ENCODE results near the gene TMEM186. TPM values are rescaled to one million over a fixed set of nuclear protein-coding genes. Genes with fewer than 3 reads are reported as not detected.

Gene TMEM186
- polyA plus RNA-seq, 1 of the 3 experiments (the other 2 are of a cell fraction): 13.2 TPM

DNA sequence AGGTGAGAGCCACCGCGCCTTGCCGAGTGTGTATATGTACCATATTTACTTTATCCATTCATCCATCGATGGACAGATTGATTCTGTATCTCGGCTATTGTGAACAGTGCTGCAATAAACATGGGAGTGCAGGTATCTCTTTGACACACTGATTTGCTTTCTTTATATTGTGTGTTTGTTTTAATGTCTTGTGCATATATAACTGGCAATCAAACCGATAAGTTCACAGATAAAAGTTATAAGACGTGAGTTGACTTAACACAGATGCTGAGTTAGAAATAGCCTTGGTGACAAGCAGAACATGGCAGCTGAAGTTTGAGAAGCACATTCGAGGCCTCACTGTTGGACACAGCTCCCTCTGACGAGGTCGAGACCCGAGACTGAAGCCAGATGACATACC, 23.2 kb downstream of the TMEM186 start:
- DNase-seq: no peak
- H2AFZ ChIP-seq (ENCODE audit: low read depth): no peak overlapping the region
- 76% methylated on average over 11 of the region's 11 CpGs for WGBS (ENCODE audit: low lambda C conversion rate)
- H3K9me3 ChIP-seq: no peaks in the 10 kb centered on the region
- no peaks in the 10 kb centered on the region for H3F3A ChIP-seq (replicated peaks; ENCODE audit: insufficient read depth)
- H3K9me2 ChIP-seq: no peaks in the 10 kb centered on the region
- H3K4me2 ChIP-seq: no peak overlapping the region
- H4K20me1 ChIP-seq (ENCODE audit: insufficient read depth): no peaks in the 10 kb centered on the region
- H3K36me3 ChIP-seq (replicated peaks in 1 of 2; ENCODE audit: control insufficient read depth in 1 of 2, insufficient read depth in 2 of 2, low read length in 1 of 2): no peaks in the 10 kb centered on the region
- no peak overlapping the region for H3K27ac ChIP-seq (ENCODE audit: low read depth in 2 of 2, low read length in 1 of 2)
- no peaks in the 10 kb centered on the region for H3K4me1 ChIP-seq (ENCODE audit: control insufficient read depth in 1 of 2, insufficient read depth in 2 of 2, low read depth in 1 of 2, low read length in 1 of 2)
- no peak overlapping the region for H3K9ac ChIP-seq
- H3K4me3 ChIP-seq (ENCODE audit: low read depth in 2 of 2, low read length in 1 of 2): no peak overlapping the region
- no peaks in the 10 kb centered on the region for H3K27me3 ChIP-seq (ENCODE audit: insufficient read depth)
- TF ChIP-seq NFIC (IDR thresholded peaks at IDR 0.05; ENCODE audit: borderline replicate concordance) (no peak), CTCF (IDR thresholded peaks at IDR 0.05) (no peak), FOXJ3 (CRISPR knock-in tag; IDR thresholded peaks at IDR 0.05) (no peak), NRF1 (IDR thresholded peaks at IDR 0.05; ENCODE audit: low read depth, low read length) (no peak), MXI1 (IDR thresholded peaks at IDR 0.05; ENCODE audit: low read depth, low read length) (no peak), EZH2phosphoT487 (IDR thresholded peaks at IDR 0.05; ENCODE audit: borderline replicate concordance, low read depth) (no peak), SMC3 (IDR thresholded peaks at IDR 0.05; ENCODE audit: low read depth, low read length) (no peak)
- TF ChIP-seq, protein P1, sequence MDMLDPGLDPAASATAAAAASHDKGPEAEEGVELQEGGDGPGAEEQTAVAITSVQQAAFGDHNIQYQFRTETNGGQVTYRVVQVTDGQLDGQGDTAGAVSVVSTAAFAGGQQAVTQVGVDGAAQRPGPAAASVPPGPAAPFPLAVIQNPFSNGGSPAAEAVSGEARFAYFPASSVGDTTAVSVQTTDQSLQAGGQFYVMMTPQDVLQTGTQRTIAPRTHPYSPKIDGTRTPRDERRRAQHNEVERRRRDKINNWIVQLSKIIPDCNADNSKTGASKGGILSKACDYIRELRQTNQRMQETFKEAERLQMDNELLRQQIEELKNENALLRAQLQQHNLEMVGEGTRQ (IDR thresholded peaks at IDR 0.05; ENCODE audit: borderline replicate concordance, low read depth, low read length): no peak
- TF ChIP-seq, protein P2, sequence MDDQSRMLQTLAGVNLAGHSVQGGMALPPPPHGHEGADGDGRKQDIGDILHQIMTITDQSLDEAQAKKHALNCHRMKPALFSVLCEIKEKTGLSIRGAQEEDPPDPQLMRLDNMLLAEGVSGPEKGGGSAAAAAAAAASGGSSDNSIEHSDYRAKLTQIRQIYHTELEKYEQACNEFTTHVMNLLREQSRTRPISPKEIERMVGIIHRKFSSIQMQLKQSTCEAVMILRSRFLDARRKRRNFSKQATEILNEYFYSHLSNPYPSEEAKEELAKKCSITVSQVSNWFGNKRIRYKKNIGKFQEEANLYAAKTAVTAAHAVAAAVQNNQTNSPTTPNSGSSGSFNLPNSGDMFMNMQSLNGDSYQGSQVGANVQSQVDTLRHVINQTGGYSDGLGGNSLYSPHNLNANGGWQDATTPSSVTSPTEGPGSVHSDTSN (IDR thresholded peaks at IDR 0.05): no peak
- ChIA-PET POLR2A (no interaction called here), CTCF (no interaction called here)
- no peaks in the 10 kb centered on the region for H3K79me2 ChIP-seq (ENCODE audit: insufficient read depth)

DNA sequence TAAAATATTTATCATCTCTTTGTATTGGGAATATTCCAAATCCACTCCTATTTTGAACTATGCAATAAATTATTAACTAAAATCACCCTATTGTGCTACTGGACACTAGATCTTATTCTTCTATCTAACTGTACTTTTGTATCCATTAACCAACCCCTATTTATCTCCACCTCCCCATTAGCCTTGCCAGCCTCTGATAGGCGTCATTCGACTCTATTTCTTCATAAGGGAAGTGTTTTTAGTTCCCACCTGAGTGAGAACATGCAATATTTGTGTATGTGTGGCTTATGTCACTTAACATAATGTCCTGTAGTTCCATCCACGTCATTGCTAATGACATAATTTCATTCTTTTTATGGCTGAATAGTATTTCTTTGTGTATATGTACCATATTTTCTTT, 23.9 kb downstream of the TMEM186 start:
- Histone ChIP-seq H3K36me3 (replicated peaks in 1 of 2; ENCODE audit: control insufficient read depth in 1 of 2, insufficient read depth in 2 of 2, low read length in 1 of 2) (no peaks in the 10 kb centered on the region), H3K4me2 (no peak overlapping the region), H3K4me3 (ENCODE audit: low read depth in 2 of 2, low read length in 1 of 2) (no peak overlapping the region), H2AFZ (ENCODE audit: low read depth) (no peak overlapping the region), H3K27ac (ENCODE audit: low read depth in 2 of 2, low read length in 1 of 2) (no peak overlapping the region), H3K4me1 (ENCODE audit: control insufficient read depth in 1 of 2, insufficient read depth in 2 of 2, low read depth in 1 of 2, low read length in 1 of 2) (no peaks in the 10 kb centered on the region), H3K9me2 (no peaks in the 10 kb centered on the region), H3K79me2 (ENCODE audit: insufficient read depth) (no peaks in the 10 kb centered on the region), H3K9me3 (no peaks in the 10 kb centered on the region), H4K20me1 (ENCODE audit: insufficient read depth) (no peaks in the 10 kb centered on the region), H3K9ac (no peak overlapping the region), H3K27me3 (ENCODE audit: insufficient read depth) (no peaks in the 10 kb centered on the region), H3F3A (replicated peaks; ENCODE audit: insufficient read depth) (no peaks in the 10 kb centered on the region)
- WGBS (ENCODE audit: low lambda C conversion rate): 53% methylated on average over 3 of the region's 3 CpGs
- DNase-seq: no peak
- ChIA-PET CTCF (no interaction called here), POLR2A (no interaction called here)
- TF ChIP-seq ELF1 (IDR thresholded peaks at IDR 0.05): no peak
- TF ChIP-seq RFX5 (IDR thresholded peaks at IDR 0.05; ENCODE audit: low read length): no peak
- TF ChIP-seq NRF1 (IDR thresholded peaks at IDR 0.05; ENCODE audit: low read depth, low read length): no peak
- no peak for TF ChIP-seq FOXJ3 (CRISPR knock-in tag; IDR thresholded peaks at IDR 0.05)
- no peak for TF ChIP-seq ZBTB33 (IDR thresholded peaks at IDR 0.05; ENCODE audit: borderline replicate concordance, low read depth)
- TF ChIP-seq RAD21 (IDR thresholded peaks at IDR 0.05; ENCODE audit: low read length): no peak
- no peak for TF ChIP-seq TCF12 (IDR thresholded peaks at IDR 0.05)
- TF ChIP-seq CHD2 (IDR thresholded peaks at IDR 0.05; ENCODE audit: low read length, partially characterized antibody): no peak
- TF ChIP-seq RCOR1 (IDR thresholded peaks at IDR 0.05; ENCODE audit: low read length): no peak
- TF ChIP-seq IRF3 (IDR thresholded peaks at IDR 0.05; ENCODE audit: low read depth, low read length): no peak
- TF ChIP-seq, protein P1 (IDR thresholded peaks at IDR 0.05; ENCODE audit: borderline replicate concordance, low read depth, low read length): no peak
- TF ChIP-seq MXI1 (IDR thresholded peaks at IDR 0.05; ENCODE audit: low read depth, low read length): no peak
- TF ChIP-seq JUND (IDR thresholded peaks at IDR 0.05): no peak
- no peak for TF ChIP-seq USF1 (IDR thresholded peaks at IDR 0.05; ENCODE audit: borderline replicate concordance, low read depth)
- no peak for TF ChIP-seq FOXM1 (IDR thresholded peaks at IDR 0.05; ENCODE audit: low read depth)
- TF ChIP-seq YY1 (IDR thresholded peaks at IDR 0.05; ENCODE audit: low read depth): no peak
